ENCODE data around the gene RAB34.
A peak's percentile ranks its signal among the peaks of the same experiment; 100 is the strongest.
"Not testable (repeated sequence)": the region's sequence is repeated elsewhere in the genome, so short reads cannot be mapped to it uniquely, and the experiment has no call there.

RAB34 gene

GRCh38 chr17:28746611-28747050 lies 29.0 kb upstream of the RAB34 start:
- DNase-seq (ENCODE audit: low read depth in 2 of 3, low spot score in 1 of 3): no peak

GRCh38 chr17:28745786-28746411 lies 28.2 kb upstream of the RAB34 start:
- DNase-seq (ENCODE audit: low read depth in 2 of 3, low spot score in 1 of 3): no peak

- DNase-seq (ENCODE audit: low read depth in 2 of 3, low spot score in 1 of 3): no peak
Measured at GRCh38 chr17:28744972-28745785, 27.5 kb upstream of the RAB34 start.

GRCh38 chr17:28744104-28744971 lies 26.7 kb upstream of the RAB34 start:
- DNase-seq (ENCODE audit: low read depth in 2 of 3, low spot score in 1 of 3): peak in 2 of 3 donors; percentile 53 to 57

GRCh38 chr17:28743243-28744103 lies 25.8 kb upstream of the RAB34 start, which contains the start of gene TRAF4:
Gene TRAF4 (plus strand): TSS chr17:28744011. CDS start chr17:28744113, 102 bp downstream.
- peak in 2 of 3 donors; percentile 52 to 83 for DNase-seq (ENCODE audit: low read depth in 2 of 3, low spot score in 1 of 3)

GRCh38 chr17:28741358-28742349 lies 24.0 kb upstream of the RAB34 start:
- no peak for DNase-seq (ENCODE audit: low read depth in 2 of 3, low spot score in 1 of 3)

- DNase-seq (ENCODE audit: low read depth in 2 of 3, low spot score in 1 of 3): no peak
Measured at GRCh38 chr17:28740406-28741357, 23.0 kb upstream of the RAB34 start.

- no peak for DNase-seq (ENCODE audit: low read depth in 2 of 3, low spot score in 1 of 3)
Measured at GRCh38 chr17:28738680-28739384, 21.2 kb upstream of the RAB34 start.

GRCh38 chr17:28737770-28738679 lies 20.4 kb upstream of the RAB34 start:
- DNase-seq (ENCODE audit: low read depth in 2 of 3, low spot score in 1 of 3): no peak

- DNase-seq (ENCODE audit: low read depth in 2 of 3, low spot score in 1 of 3): no peak
Measured at GRCh38 chr17:28737316-28737715, 19.6 kb upstream of the RAB34 start.

GRCh38 chr17:28735913-28736769 lies 18.5 kb upstream of the RAB34 start:
- DNase-seq (ENCODE audit: low read depth in 2 of 3, low spot score in 1 of 3): not testable (repeated sequence)

GRCh38 chr17:28735242-28735722 lies 17.6 kb upstream of the RAB34 start:
- DNase-seq (ENCODE audit: low read depth in 2 of 3, low spot score in 1 of 3): no peak

GRCh38 chr17:28734712-28735241 lies 17.1 kb upstream of the RAB34 start:
- DNase-seq (ENCODE audit: low read depth in 2 of 3, low spot score in 1 of 3): no peak

GRCh38 chr17:28733346-28733745 lies 15.7 kb upstream of the RAB34 start:
- no peak for DNase-seq (ENCODE audit: low read depth in 2 of 3, low spot score in 1 of 3)

- DNase-seq (ENCODE audit: low read depth in 2 of 3, low spot score in 1 of 3): no peak
Measured at GRCh38 chr17:28729950-28730330, 12.3 kb upstream of the RAB34 start.

Data from stimulated activated CD4-positive, alpha-beta T cell treated with anti-CD3 and anti-CD28 coated beads, Interleukin-12 subunit alpha, Interleukin-12 subunit beta, amount 100 ng/mL, for 48 hours (primary cell).